GM18502 (cell line): ENCODE measurements around the gene RRP9.

Experiments
- ATAC-seq: cut with Tn5 transposase; IDR thresholded peaks from one replicate; pipeline ENCODE4 v1.9.1; 2021; ENCODE audit warnings: mild to moderate bottlenecking; ENCODE audit not compliant: unreplicated experiment, poor library complexity

Gene RRP9

DNA sequence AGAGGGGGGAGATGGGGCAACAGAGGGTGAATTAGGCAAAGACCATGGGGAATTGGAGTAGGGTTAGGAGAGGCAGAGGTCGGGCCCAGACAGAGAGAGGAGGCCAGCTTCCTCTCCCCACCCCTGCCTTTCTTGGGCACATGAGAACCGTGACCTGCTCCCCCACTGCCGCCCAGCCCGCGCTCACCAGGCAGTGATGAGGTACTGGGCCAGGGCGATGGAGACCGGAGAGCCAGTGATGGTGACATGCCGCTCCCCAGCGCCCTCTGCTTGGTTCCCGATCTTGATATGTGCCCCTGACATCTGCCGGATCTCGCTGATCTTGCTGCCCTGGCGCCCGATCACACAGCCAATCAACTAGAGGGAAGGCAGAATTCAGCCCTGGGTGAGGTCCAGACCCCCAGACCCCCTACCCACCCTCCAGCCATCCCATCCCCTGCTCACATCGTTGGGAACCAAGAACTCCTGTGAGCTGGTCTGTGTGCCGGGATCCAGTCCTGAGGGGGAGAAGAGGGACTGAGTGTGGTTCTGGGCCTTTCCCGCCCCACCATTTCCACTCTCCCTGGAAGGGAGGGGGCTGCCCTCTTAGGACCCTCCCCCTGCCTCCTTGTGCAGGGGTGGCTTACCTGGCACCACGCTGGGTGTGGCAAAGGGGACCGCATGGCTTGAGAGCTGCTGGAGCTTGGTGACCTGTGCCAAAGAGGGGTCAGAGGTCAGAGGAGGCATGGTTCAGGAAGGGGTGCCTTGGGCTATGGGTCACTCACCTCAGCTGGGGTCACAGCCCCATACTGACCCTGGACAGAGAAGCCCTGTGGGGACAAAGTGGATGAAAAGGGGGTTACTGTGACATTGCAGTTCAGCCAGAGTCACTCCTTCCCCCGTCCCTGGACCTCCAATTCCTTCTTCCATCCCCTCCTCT, 17.2 kb upstream of the RRP9 start:
- no peak for ATAC-seq

DNA sequence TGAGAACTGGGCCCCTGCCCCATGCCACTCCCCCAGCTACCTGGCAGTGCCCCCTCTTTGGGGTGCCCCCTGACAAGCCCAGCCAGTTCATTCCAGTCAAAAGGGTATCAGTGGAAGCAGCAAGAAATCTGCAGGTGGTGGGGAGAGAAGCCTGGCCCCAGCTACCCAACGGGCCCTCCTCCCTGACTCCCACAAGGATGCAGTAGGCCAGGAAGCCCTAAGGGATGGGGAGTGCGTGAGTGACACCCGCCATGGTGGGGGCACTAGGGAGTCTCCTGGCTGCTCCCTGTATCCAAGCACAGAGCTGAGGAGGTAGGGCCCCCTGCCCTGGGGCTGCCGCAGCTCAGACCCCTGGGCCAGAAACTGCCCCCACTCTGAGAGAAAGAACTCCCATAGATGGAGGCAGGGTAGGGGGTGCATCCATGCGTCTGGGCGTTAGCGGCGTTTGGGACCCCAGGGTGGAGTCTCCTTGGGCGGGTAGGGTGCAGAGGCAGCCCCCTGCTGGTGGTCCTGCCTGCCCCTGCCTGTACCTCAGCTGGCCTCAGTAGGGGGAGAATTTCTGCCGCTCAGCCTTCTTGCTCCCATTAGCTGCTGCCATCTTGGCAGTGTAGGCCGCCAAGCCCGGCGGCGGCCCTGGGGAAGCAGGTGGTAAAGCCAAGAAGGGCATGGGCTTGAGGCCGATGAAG, 16.0 kb upstream of the RRP9 start:
- no peak for ATAC-seq

DNA sequence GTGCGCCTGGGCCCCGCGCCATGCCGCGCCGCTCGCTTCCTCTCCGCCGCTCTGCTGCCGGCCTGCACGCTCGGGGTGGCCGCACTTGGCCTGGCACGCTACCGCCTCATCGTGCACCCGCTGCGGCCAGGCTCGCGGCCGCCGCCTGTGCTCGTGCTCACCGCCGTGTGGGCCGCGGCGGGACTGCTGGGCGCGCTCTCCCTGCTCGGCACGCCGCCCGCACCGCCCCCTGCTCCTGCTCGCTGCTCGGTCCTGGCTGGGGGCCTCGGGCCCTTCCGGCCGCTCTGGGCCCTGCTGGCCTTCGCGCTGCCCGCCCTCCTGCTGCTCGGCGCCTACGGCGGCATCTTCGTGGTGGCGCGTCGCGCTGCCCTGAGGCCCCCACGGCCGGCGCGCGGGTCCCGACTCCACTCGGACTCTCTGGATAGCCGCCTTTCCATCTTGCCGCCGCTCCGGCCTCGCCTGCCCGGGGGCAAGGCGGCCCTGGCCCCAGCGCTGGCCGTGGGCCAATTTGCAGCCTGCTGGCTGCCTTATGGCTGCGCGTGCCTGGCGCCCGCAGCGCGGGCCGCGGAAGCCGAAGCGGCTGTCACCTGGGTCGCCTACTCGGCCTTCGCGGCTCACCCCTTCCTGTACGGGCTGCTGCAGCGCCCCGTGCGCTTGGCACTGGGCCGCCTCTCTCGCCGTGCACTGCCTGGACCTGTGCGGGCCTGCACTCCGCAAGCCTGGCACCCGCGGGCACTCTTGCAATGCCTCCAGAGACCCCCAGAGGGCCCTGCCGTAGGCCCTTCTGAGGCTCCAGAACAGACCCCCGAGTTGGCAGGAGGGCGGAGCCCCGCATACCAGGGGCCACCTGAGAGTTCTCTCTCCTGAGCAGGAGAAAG, 14.4 kb upstream of the RRP9 start:
- ATAC-seq, result no peak

DNA sequence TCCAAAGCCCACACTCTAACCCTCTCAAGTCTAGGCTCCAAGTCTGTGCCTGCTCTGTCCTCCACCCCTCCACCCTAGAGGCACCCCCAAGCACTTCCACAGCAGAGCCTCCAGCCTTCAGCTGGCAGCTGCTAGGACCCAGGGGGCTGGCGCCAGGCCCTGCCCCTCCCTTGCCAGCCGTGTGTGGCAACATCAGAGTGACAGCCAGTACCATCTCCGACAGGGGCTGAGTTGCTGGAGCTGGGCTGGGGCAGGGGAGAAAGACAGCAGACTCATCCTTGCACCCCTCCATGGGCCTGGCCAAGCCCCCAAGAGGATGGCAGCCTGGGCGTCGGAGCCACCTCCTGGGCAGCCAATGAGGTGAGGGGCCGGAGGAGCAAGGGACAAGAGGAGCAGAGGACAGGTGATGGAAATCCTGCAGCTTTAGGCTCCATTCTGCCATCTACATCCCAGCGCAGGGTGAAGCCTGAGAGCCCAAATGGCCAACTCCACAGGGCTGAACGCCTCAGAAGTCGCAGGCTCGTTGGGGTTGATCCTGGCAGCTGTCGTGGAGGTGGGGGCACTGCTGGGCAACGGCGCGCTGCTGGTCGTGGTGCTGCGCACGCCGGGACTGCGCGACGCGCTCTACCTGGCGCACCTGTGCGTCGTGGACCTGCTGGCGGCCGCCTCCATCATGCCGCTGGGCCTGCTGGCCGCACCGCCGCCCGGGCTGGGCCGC, 13.6 kb upstream of the RRP9 start, which contains the start of gene GPR62:
Gene GPR62 (plus strand): TSS at position 207 of the 718 bp plus-strand sequence. CDS start 272 bp downstream, at position 479.
- no peak for ATAC-seq

DNA sequence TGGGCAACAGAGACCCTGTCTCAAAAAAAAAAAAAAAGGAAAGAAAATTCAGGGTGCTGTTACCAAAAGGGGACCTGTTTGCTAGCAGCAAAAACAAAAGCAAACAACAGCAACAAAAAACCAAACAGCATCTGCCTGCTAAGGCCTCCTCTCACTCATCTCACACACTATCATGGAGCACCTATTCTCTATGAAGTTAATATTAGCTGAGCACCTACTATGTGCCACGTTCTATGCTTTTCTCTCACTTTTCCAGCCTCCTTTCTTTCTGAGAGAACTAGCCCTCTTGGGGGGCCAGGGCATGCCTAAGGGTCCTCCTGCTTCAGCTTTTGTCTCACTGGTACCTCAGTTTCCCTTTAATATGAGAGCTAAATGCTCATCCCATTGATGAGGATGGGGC, 13.0 kb upstream of the RRP9 start:
- no peak for ATAC-seq

DNA sequence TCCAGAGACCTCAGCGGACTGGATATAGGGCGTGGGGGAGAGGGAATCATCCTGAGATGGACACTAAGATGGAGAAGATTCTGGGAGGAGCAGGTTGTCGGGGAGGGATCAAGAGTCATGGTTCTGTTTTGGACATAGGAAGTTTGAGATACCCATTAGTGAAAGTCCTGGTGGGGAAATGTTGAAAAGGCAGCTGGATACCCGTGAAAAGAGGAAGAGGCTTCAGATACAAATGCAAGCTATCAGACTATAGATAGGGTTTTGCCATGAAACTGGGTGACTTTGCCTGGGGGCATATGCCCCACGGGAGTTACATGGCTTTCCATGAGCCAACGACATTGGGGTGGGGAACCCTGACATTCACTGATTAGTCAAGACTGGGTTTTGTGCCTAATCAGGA, 12.4 kb upstream of the RRP9 start:
- no peak for ATAC-seq

DNA sequence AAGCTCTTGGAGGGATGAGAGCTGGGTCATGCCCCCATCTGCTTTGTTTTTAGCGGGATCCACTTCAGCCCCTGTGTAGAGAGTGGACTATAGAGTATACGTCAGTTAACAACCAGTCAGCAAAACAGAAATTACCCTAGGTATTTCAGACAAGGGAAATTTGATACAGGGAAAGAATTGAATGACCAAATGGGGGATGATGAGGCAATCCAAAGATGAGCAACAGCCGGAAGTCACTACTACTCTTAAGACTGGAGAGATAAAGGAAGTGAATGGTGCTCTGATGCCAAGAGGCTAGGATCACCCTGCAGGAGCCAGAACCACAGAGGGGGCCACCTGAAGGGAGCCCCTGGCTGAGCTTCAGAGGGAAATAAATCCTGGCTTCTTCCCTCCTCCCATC, 11.7 kb upstream of the RRP9 start:
- no peak for ATAC-seq

DNA sequence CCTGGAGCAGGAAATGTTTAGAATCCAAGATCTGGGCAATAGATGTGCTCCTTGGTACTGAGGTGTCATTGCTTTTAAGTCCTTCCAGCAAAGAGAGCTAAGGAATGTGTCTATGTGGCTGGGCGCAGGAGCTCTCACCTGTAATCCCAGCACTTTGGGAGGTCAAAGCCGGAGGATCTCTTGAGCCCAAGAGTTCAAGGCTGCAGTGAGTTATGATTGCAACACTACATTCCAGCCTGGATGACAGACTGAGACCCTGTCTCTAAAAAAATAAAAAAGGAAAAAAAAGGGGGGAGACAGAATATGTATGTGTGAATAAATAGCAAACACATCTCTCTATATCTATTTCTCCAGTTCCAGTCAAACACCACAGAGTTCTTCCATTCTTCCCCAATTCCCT, 9.2 kb upstream of the RRP9 start:
- ATAC-seq, result no peak

DNA sequence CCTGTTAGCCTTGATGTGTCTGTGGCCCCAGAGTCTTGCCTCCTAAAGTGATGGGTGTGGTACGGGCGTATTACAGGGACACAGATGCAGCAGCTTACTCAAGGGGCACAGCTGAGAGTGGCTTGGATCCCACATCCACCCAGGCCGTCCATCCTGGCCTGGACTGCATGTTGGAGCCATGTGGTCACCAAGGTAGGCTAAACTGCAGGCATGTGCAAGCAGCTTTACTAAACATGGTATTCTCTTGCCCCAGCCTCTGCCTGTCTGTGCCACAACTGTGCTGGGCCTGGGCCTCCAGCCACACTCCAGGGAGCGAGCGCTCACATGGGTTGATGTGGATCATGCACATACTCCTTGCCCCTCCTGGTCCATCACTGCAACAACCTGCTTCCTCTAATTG, 7.4 kb upstream of the RRP9 start:
- no peak for ATAC-seq

DNA sequence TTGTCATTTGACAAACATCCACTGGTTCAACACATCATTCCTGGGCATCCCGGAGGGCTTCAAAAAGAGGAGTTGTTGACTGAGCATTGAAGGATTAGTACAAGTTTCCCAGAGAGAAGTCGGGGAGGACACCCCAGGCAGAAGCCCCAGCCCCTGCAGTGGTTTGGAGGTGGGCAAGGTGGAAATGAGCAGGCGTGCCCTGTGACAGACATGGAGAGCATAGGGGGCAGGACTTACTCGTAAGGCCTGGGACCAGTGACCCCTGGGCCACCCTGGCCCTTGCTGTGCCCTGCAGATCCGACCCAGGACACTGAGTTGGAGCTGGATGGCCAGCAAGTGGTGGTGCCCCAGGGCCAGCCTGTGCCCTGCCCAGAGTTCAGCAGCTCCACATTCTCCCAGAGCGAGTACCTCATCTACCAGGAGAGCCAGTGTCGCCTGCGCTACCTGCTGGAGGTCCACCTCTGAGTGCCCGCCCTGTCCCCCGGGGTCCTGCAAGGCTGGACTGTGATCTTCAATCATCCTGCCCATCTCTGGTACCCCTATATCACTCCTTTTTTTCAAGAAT, 6.4 kb upstream of the RRP9 start:
- no peak for ATAC-seq

DNA sequence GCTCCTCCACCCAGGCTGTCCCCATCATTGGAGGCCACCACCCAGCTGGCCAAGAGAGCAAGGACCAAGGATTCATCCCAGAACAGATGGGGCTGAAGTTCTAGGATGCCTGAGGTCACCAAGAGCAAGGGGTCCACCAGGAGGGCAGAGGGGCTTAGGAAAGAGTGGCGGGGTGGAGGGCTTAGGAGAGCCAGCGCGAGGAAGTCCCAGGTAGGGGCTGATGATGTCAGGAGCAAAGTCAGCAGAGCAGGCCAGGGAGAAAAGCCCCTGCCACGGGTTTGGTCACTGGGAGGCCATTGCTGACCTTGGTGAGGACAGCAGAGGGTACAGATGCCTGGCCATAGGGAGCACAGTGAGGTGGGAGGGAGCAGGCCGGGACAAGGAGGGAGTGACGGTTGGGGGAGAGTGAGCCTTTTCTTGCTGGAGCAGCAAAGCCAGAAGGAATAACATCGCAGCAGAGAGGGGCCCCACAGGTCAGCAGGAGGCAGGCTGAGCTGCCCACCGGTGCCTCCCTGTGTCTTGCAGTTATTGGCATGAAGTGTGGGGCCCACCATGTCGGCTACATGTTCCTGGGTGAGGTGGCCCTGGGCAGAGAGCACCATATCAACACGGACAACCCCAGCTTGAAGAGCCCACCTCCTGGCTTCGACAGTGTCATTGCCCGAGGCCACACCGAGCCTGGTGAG, 5.7 kb upstream of the RRP9 start:
- no peak for ATAC-seq

DNA sequence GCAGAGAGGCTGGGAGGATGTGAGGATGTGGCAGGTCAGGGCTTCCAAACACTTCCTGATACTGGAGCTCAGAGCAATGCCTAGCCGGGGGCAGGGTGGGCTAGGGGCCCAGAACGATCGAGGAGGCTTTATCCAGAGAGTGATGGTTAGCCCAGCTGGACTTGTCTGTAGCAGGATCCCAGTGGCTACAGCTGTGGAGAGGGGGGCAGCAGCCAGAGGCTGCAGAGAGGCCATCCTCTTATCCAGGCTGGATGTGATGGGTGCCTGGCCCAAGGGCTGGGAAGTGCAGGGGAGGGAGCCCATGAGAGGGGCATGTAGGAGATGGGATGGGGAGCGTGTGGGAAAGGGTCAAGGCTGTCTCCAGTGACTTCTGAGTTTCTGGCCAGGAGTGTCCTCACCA, 5.1 kb upstream of the RRP9 start:
- ATAC-seq, result no peak

DNA sequence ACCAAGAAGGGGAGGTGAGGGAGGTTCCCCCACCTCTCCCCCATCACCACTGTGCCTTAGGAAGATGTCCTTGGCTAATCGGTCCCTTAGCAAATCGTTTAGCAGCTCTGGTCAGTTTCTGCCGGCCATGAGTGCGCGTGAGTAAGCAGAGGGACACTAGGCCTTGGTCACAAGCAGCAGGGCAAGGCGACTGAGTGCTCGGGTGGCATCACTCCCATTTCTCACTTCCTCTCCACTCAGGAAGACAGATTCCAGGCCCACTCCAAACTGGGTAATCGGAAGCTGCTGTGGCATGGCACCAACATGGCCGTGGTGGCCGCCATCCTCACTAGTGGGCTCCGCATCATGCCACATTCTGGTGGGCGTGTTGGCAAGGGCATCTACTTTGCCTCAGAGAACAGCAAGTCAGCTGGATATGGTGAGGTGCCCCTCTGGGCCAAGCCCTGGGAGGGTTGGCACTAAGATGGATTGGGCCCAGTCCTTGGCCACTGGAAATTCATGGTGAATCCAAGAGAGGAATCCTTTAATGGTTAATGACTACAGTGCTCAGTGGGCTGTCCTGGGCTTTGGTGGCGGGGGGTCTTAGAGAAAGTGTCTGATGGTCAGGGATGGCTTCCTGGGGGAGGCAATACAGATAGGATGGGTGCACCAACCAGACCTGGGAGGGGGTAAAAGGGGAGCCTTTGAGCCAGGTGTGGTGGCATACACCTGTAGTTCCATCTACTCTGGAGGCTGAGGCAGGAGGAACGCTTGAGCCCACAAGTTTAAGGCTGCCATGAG, 4.4 kb upstream of the RRP9 start:
- no peak for ATAC-seq

DNA sequence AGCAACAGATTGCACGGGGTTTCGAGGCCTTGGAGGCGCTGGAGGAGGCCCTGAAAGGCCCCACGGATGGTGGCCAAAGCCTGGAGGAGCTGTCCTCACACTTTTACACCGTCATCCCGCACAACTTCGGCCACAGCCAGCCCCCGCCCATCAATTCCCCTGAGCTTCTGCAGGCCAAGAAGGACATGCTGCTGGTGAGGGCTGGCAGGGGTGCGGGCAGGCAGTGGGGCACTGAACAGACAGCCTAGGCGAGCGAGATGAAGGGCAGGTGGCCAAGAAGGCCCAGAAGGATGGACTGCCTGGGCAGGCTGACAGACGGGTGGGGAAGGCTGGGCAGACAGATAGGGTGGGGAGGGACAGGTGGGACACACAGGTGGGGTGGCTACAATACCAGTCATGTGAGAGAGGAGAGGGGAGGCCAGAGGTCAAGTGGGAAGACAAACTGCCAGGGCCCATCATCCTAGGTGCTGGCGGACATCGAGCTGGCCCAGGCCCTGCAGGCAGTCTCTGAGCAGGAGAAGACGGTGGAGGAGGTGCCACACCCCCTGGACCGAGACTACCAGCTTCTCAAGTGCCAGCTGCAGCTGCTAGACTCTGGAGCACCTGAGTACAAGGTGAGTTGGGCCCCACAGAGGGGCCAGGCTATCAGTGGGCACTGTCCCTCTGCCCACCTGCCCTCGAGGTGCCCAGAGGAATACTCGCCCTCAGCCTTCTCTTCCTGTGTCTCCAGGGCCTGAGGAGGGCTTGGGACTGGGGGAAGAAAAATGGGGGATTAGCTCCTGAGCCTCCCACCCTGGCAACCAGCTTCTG, 3.5 kb upstream of the RRP9 start:
- no peak for ATAC-seq

DNA sequence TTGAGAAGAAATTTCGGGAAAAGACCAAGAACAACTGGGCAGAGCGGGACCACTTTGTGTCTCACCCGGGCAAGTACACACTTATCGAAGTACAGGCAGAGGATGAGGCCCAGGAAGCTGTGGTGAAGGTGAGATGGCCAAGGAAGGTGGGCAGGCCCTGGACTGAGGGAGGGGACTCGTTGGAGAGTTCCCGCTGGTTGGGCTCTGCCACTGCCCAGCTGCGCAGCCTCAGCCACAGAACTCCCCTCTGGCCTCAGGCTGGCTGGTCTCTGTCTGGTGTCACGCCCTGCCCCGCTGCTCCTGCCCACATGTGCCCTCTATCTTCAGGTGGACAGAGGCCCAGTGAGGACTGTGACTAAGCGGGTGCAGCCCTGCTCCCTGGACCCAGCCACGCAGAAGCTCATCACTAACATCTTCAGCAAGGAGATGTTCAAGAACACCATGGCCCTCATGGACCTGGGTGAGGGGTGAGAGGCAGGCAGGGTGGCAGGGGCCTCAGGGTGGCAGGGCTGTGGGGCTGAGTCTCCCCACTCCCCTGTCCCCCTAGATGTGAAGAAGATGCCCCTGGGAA, 2.8 kb upstream of the RRP9 start:
- no peak for ATAC-seq

DNA sequence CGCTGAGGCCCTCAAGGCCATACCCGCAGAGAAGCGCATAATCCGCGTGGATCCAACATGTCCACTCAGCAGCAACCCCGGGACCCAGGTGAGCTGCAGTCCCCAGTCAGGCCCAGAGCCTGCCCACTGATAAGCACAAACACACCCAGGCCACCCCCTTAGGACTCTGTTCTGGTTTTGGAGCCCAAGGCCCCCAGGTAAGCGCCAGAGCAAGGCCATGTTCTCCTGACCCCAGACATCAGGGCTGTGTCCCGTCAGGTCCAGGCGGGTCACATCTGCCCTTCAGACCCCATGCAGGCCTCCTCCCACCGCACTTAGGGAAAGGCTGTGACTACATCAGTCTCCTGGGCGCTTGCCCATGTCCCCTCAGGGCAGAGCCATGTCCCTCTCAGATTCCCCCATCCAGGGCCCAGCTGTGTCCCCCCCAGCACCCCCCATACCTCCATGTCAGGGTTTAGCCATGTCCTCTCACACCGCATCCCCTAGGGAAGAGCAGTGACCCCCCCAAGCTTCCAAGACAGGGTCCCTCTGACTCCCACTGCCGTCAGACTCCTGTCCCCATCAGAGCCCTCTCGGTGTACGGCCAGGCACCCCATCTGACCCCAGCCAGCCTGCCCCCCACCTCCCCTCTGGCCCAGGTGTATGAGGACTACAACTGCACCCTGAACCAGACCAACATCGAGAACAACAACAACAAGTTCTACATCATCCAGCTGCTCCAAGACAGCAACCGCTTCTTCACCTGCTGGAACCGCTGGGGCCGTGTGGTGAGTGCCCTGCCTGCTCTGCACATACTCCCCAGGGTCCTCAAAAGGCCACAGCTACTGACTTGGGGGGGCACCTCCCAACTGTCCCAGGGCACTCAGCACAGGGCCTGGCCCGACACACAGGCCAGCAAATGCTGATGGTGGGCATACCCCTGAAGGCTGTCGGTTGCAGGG, 2.0 kb upstream of the RRP9 start:
- ATAC-seq, result no peak
